Sciatic nerve (tissue), 2 donors: ENCODE data around the gene EPB41L3. TPM values are rescaled to one million over a fixed set of nuclear protein-coding genes. Genes with fewer than 3 reads are reported as not detected.
"Not testable (repeated sequence)": the region's sequence is repeated elsewhere in the genome, so short reads cannot be mapped to it uniquely, and the experiment has no call there.

Experiments used
- ATAC-seq: fragments of 200-7000 bp; cut with Tn5 transposase; one replicate; pipeline ENCODE4 v1.9.1; 2020; ENCODE audit warnings: mild to moderate bottlenecking, moderate library complexity
- DNase-seq: peaks from one replicate; pipeline ENCODE4 v3.0.0-alpha.2; 2020; ENCODE audit warnings: low spot score
- intact Hi-C: fragments of 100-400 bp; cut with DNase I; formaldehyde crosslinking; loops from one replicate; pipeline ENCODE4 v1.14.2; 2022
- total RNA-seq: library from RNA; stranded (reverse); fragmentation: NEBNext Ultra II Directional; extraction: Animal tissue kit (Norgen Biotek cat#: 25700); gene quantifications from one replicate; pipeline ENCODE4 v1.2.1, GENCODE V29; 2021
- donor health status: DM: no; HTN: no; CAD: no.
- donor health status: DM: no; HTN: no; CAD: no.

The EPB41L3 gene
- total RNA-seq, 1 donor from 2014 or later: 73.1 TPM

DNA sequence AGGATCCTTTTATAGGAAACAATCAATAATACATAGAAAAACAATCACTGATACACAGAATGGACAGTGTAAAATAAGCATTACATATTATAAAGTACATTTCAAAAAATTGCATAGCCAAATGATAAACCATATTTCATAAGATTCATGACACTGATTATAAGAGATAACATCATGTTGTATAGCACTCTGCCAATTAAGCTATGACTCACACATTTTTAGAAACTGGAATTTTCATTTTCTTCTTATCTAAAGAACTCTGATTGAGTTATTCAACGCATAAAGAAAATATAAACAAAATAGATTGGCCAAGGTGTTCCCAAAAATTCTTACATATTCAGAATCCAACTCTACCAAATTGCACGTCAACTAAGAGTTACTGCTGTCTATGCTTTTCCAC is 5.9 kb downstream of the EPB41L3 start:
- no peak for ATAC-seq
- intact Hi-C loops: no loop called here
- DNase-seq: no peak

DNA sequence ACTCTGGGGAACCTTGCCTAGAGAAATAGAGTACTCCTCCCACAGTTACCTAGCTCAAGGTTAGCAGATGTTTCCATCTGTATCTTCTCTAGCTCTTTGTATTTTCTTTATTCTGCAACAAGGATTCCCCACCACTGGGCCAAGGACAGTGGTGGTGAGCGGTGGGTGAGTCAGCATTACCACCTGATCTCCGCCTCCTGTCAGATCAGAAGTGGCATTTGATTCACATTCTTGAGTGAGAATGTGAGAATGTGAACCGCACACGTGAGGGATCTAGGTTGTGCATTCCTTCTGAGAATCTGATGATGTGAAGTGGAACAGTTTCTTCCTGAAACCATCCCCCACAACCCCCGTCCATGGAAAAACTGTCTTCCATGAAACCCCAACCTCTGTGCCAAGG is 9.0 kb downstream of the EPB41L3 start:
- DNase-seq (no peak), ATAC-seq (no peak)
- intact Hi-C loops: no loop called here

DNA sequence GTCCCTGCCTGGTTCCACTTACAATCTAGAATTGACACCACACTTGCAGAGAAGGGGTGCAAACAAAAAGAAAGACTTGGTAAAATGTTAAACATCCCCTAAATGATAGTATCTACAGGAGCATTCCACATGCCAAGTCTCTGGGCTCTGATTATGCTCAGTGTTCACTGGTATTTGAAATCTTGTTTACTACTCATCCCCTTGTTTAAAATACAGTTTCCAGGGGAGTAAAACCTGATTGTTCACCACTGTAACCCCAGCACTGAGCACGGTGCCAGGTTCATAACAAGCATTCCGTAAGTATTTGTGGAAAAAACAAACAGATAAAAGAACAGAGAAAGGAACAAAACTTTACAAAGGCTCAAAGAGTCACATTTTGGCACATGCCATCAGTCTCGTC is 11.7 kb downstream of the EPB41L3 start:
- intact Hi-C loops: no loop called here
- ATAC-seq (no peak), DNase-seq (no peak)

DNA sequence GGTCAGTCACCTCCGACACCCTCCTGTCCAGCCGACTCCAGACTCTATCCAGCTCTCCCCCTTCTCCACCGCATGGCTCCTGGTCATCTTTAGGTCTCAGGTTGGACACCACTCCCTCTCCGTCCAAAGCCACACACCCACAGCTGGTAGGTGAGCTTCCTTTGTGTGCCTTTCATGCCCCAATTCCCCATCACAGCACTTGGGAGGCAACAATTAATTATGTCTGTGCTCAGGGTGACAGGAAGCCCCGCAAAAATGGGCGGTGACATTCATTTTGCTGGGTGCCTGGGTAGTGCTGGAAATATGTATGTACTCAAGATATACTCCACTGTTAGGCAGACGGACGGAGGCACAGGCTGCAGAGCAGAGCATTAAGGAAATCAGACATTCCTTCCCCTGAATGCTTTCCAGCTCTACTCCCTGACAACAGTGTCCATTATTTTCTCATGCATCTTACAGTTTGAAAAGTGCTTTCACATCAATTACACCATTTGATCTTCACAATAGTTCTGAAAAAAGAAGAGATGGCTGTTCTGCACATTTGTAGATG is 13.1 kb downstream of the EPB41L3 start:
- ATAC-seq: no peak
- intact Hi-C loops: no loop called here
- no peak for DNase-seq

DNA sequence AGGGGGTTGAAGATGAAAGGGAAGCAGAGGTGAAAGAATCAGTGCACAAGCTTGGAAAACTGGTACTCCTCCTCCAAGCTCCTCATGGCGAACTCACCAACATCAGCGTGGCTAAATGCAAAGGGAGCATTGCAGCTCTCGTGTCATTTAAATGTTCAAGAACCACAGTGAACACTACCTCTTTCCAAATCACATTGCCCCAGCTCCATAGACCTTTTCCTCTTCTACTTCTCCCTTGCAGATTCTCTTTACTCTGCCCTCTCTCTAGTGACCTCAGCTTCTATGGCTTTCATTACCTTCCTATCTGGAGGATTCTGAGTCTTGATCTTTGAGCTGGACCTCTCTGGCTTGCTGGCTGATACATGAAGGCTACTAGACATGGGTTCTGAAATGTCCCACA is 14.3 kb downstream of the EPB41L3 start:
- ATAC-seq (no peak), DNase-seq (no peak)
- intact Hi-C loops: no loop called here

DNA sequence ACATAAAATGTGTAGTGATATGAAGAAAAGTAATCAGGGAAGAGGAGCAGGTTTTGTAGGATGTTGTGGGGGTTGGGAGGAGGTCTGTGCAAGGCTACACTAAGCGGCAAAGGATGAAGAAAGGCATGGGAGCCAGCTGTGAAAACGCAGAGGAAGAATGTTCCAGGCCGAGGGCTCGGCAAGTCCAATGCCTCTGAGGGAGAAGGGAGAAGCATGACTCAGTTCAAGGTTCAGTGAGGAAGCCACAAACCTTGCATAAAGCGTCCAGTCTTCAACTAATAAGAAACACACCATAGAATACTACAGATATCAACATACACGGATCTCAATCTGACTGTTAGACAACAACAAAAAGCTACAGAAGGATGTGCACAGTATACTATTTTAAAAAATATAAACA is 16.2 kb downstream of the EPB41L3 start:
- intact Hi-C loops: no loop called here
- peak; percentile 97 for ATAC-seq
- DNase-seq: peak; percentile 73

DNA sequence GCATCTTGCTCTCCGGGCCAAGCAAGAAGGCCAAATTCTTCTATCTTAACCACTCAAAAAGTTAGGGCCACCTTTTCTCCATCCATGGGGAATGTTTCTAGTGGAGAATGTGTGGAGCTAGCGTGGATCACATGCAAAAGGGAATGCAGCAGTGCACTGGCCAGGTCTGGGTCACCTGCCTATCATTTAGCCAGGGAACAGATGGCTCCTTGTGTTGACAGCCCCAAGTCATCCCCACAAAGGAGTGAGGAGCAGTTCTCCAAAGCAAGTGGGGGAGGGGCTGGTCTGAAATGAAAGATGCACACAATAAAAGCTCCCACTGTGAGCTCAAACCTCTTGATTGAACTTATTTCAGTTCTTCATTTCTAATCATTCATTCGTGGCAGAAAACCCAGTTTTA is 19.1 kb downstream of the EPB41L3 start:
- DNase-seq: no peak
- no peak for ATAC-seq
- intact Hi-C loops: no loop called here

DNA sequence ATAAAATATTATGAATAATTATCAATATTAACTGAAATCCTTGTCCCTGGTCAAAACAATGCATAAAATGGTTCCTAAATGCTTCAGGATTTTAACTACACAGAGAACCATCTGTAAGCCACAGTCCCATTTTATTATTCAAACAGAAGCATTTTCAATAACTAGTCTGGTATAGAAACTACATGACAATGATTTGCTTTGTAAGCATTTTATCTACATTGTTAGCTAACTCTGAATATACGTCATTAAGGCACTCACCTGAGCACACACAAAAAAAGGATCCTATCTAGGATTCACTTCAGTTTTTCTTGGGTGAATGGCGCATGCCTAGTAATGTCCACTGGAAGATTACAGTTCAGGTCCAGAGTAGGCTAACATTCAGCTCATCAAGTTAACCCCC is 22.8 kb downstream of the EPB41L3 start:
- intact Hi-C loops: no loop called here
- no peak for DNase-seq
- ATAC-seq: no peak

DNA sequence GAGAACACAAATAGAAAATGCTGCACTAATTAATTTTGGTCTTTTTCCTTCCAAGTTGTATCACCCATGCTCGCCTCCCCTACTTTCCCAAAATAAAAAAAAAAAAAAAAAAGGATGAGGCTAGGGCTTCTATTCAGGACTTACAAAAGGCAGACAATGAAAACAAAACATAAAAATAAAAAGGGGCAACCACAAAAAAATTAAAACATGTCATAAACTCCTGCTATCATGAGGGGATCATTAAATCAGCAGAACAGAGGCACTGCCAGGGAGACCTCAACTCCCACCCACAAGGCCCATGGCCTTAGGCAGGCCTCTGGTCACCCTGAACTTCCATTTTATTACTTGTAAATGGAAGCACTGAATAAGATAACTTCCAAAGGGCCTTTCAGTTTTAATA is 23.3 kb downstream of the EPB41L3 start:
- ATAC-seq: no peak

DNA sequence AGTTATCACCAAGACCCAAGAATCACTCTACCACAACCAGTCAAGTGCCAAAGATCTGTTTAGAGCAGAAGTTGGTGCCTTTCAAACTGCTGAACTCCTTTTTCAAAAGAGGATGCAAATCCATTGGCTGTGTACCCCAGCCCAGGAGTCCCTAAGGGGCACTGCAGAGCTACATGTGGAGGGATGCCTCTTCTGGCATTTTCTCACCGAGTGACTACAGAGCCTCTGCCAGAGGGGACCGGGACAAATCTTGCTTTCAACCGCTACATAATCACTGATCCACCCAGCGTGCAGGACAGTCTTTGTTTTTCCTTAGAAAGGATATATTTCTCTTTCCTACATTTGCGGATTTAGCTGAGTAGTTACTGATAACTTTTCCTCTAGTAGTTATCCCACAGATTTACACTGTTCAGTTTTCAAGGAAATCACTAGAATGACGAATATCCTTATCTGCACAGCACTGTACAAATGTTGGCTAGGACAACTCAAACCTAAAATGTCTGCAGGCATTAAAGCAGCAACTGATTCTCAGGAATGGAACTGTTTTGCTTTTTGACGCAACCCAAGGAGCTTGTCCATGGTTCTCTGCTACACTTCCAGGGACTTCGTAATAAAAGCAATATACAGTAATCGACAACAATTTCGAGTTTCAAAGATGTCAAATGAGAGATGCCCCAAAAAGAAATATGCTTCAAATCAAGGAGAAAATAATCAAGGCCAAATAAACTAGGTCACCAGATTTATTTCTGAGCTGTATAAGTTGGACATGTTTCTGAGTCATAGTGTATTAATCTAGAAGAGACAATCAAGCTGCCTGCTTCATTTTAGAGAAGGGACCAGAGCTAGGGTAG is 24.1 kb downstream of the EPB41L3 start:
- no peak for DNase-seq
- intact Hi-C loops: no loop called here
- ATAC-seq: peak; percentile 8

More for the DNA sequence above, 23.3 kb downstream of the EPB41L3 start:
- no peak for DNase-seq
- intact Hi-C loops: no loop called here

DNA sequence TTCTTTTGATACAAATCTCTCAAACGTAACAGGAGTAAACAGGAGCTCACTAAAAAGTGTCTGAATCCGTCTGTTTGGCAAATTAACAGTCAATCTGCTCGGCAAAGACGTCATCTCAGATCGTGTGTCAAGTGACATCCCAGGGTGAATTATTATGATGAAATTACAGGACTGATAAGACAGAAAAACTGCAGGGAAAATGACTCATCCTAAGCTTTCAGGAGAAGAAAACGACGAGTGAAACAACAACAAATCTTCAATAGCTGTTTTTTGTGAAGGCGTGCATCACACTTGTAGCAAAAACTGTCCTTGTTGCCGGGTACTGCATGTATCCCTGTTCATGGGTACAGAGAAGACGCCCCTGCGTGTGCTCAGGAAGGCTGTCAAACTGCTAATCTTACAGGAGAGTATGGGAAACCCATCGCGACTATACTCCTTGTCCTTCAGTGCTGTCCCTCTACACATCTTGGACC is 24.9 kb downstream of the EPB41L3 start:
- ATAC-seq (peak; percentile 61), DNase-seq (no peak)
- intact Hi-C loops: no loop called here

DNA sequence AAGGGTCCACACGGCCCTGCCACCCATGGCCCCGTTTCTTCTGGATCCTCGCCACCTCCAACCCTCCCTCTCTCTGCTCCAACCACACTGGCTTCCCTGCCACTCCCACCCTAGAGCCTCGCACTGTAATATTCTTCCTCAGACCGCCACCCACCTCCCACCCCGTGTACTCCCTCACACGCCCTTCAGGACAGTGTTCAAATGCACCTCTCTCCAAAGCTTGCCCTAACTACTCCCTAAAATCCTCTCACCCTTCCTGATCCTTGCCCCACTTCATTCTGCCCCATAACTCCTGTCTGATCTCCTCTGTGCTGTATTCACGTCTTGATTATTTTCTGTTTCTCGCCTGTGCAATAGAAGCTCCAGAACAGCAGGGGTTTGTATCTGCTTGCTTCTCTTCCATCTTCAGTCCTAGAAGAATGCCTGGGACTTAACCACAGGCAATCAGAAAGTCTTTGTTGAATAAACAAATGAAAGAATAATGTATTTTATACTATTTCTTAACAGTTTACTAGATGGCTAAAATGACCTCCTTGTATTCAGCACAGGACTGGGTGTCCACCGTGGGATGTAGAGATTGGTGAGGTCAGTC is 25.5 kb downstream of the EPB41L3 start:
- no peak for ATAC-seq
- intact Hi-C loops: no loop called here
- no peak for DNase-seq

DNA sequence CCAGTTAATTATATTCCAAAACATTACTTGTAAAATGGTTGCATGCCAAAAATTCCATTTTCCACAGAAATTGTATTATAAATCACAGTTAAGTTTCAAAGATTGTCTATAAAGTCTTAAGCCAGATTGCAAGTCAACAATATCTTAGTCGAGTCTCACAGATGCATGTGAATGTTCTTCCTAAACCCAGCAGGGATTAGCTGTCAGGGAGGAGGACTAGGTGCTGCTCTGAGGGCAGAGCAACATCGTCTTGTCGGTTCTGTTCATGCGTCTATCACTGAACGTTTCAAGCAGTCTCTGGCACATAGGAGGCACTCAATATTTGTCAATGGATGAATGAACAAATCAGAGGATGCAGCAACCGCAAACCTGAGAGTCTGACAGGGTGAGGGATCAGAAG is 27.0 kb downstream of the EPB41L3 start:
- DNase-seq: no peak
- no peak for ATAC-seq
- intact Hi-C loops: no loop called here

DNA sequence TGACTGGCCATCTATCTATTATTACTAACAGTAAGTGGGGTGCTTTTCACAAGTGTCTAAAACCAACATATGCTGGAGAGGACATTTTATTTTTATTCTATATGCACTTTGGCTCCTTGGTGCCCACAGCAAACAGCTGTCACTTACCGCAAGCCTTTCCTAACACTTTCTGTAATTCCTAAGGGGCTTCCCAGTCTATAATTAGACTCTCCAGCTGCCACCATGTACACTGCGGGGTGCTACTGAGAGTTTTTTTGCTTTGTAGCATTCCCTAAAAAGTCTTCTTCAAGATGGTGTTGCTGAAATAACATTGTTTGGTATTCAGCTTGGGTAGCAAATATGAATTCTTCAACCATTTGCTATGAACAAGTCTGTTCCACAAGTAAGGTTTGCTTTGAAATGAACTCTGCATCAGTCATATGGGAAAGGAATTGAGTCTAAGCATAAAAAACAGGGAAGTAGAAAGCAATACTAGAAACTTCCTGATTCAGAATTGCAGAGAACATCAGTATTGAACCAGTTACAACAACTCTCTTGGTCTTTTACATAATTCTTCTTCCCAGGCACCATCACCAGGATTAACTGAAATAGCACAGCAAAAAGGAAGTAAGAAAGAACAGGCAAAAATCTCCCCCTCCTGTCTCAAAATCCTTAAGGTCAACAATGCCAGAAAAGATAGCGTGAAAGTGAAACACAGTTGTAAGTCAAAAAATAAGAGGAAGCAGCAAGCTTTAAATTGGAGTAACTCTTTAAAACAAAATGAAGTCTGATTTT is 28.6 kb downstream of the EPB41L3 start:
- ATAC-seq (peak; percentile 68), DNase-seq (no peak)
- intact Hi-C loops: no loop called here

DNA sequence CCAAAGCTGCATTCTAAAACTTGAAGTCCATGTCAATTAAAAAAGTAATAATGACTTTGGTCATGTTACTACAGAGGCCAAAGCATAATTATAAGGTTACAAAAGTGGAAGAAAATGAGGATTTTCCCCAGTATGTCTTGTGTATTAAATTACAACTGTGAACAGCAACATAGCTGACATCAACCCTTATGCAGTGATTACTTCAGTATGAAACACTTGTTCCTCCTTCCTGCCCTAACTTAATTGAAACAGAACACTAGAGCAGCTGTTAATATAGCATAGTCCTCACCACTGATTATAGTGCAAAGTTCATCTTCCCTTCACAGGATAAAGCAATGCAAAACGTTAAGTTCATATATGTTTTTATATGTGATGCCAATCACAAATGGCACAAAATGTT is 29.9 kb downstream of the EPB41L3 start:
- intact Hi-C loops: no loop called here
- DNase-seq (no peak), ATAC-seq (no peak)

DNA sequence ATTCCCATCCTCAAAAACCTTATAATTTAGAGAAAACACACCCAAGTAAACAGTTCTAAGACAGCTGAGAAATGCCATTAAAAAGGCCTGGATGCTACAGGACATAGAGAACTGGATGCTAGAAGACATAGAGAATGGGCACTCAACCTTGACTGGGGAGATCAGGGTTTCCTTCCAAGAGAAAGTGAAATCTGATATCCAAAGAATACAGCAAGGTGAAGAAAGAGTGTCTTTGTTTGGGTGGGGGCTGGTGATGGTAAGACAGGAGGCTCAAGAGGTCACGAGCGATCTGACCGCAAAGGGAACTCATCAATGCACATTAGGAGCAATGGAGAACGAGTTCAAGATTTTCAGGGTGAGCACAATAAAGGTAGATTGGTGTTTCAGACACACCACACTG is 31.6 kb downstream of the EPB41L3 start:
- ATAC-seq (no peak), DNase-seq (no peak)
- intact Hi-C loops: no loop called here

DNA sequence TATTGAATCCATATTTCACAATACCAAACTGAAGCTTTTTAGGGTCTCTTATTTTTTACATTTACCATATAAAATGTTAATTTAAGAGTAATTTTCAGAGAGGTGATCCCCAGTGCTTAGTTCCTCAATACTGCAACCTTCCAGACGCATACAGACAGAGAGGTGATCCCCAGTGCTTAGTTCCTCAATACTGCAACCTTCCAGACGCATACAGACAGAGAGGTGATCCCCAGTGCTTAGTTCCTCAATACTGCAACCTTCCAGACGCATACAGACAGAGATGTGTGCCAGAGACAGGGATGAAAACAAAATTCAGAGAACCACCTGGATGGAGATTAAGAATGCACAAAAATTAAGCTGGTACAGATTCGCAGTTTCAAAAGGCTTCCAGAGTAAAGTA is 32.3 kb downstream of the EPB41L3 start:
- DNase-seq, intact Hi-C loops, ATAC-seq: not testable (repeated sequence)

DNA sequence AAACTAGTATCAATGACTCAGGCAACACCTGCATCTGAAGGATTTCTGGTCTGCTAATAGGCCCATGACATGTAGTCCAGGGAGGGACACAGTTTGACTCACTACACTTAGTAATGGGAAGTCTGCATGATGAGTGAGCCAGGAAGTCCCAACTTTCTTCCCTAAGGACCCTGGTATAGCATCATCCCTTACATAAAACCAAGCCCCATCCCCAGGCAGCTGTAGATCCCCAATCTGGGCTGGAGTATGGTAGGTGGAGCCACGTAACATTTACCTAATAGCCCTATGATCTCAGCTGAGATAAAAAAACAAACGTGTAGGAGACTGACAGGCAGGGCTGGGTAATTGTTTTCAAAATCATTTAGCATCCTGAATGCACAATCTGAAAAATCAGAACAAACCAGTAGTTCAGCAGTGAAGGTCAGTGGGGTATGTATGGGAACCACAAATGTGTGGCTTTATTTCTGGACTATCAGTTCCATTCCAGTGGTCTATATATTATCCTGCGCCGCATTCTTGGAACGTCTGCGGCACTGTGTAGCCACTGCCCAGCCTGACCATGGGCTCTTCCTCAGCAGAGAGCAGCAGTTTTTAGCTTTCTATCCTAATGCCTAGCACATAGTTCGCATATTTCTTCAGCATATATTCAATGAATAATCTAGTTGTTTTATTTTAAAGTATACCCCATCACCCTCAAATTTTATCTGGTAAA is 33.5 kb downstream of the EPB41L3 start:
- intact Hi-C loops: no loop called here
- ATAC-seq (no peak), DNase-seq (no peak)

DNA sequence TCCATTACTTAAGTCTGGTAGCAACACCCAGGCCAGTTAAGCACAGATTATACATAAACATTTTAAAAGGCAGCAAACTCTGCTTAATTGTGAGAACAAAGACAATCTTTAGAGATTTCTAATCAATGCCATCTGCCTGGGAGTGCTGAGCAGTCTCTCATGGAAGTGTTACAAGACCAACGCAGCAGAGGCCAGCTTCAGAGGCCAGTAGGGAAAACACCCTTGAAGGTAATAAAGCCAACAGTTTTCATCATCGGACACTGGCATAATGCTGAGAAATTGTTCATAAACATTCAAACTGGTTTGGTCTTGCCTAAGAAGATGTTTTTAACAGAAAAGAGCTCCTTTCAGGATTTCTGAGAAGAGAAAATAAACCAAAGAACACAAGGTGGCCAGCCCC is 35.0 kb downstream of the EPB41L3 start:
- peak; percentile 56 for ATAC-seq
- intact Hi-C loops: no loop called here

More for the DNA sequence above, 35.0 kb downstream of the EPB41L3 start:
- DNase-seq: no peak
